NAMALWA (cell line): ENCODE measurements around the gene HTATIP2.
"Not testable (repeated sequence)": the region's sequence is repeated elsewhere in the genome, so short reads cannot be mapped to it uniquely, and the experiment has no call there.

Experiments used
- DNase-seq: peaks from one replicate; pipeline ENCODE4 v3.0.0-alpha.2; 2015; ENCODE audit warnings: low spot score

HTATIP2 gene

DNA sequence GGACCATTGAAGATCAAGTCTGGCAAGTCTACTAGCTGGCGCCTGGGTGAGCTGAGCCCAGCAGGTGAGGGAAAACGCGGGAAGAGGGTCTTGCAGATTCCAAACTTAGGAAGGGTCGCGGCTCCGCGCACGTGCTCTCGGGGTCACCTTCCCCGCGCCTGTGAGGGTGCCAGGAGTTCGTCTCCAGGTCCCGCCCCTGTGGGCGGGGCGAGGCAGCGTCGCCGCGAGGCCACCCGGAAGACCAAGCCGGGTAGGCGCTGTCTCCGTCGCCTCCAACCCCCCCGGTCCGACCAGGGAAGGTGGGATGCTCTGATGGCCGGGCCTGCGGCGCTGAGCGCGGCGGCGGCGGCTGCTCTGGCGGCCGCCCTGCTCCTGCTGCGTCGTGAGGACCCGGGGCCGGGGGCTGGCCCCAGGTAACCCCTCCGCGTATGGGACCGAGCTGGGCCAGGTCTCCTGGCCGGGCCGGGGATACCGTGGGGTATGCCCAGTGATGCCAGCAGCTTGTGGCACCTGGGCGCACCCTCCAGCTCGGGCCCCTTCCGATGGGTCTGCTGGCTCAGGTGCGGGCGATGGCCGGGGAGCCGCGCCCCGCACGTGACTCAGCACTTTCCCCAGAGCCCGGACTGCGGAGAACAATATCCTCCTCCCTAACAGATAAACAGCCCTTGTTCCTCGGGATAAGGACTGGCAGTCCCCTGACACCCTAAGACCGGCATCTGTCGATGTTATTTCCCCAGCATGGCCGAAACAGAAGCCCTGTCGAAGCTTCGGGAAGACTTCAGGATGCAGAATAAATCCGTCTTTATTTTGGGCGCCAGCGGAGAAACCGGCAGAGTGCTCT lies at the start of gene HTATIP2:
Gene HTATIP2, plus strand, starts transcription at position 215 of the 841 bp plus-strand sequence. Its CDS starts 524 bp downstream, at position 739.
- peak; percentile 43 for DNase-seq

- no peak for DNase-seq
Observed at GRCh38 chr11:20315800-20316199, 47.7 kb upstream of the HTATIP2 start.

GRCh38 chr11:20321177-20321576 lies 42.3 kb upstream of the HTATIP2 start:
- no peak for DNase-seq

DNA sequence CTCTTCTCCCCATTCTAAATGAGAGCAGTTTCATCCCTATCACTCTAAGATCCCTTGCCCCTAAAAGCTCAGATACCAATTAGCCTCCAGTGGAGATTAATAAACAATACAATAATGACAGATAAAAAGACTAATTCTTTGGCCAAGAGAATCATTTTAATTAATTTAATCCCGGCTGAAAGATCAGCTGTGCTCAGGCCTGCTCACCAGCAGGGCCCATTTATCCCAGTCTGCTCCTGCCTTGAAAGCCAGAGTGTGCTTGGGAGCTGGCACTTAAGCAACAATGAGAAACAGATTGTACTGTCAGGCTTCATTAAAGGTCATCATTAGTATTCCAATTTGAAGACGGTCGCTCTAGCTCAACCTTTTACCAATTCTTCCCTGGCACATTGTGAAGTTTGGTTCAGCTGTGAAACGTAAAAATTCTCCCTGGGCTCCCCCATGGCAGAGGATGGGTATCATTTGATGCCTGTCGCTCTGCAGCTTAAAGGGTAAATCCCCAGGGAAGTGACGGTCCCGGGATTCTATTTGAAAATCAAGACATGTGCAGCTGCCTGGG lies 36.1 kb upstream of the HTATIP2 start:
- DNase-seq = no peak

DNA sequence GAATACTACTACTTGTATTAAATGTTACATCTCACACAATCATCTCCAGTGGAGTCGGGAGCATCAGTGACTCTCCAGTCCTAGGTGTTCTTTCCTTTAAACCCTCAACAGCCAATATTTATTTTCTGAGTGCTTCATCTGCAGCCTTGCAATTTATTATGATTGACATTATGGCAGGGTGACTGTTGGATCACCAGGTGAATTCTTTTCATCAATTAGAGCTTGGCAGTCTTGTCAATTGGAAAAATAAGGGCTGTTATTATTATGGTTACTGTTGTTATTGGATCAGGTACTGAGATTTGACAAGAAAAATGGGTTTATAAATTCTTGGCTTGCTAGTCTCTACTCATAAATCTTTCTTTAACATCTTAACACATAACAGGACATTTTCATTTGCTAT lies 27.5 kb upstream of the HTATIP2 start:
- no peak for DNase-seq

GRCh38 chr11:20337526-20338154 lies 25.9 kb upstream of the HTATIP2 start:
- peak; percentile 37 for DNase-seq

GRCh38 chr11:20342347-20343141 lies 21.0 kb upstream of the HTATIP2 start:
- no peak for DNase-seq

- DNase-seq = no peak
Observed at GRCh38 chr11:20351136-20351535, 12.4 kb upstream of the HTATIP2 start.

DNA sequence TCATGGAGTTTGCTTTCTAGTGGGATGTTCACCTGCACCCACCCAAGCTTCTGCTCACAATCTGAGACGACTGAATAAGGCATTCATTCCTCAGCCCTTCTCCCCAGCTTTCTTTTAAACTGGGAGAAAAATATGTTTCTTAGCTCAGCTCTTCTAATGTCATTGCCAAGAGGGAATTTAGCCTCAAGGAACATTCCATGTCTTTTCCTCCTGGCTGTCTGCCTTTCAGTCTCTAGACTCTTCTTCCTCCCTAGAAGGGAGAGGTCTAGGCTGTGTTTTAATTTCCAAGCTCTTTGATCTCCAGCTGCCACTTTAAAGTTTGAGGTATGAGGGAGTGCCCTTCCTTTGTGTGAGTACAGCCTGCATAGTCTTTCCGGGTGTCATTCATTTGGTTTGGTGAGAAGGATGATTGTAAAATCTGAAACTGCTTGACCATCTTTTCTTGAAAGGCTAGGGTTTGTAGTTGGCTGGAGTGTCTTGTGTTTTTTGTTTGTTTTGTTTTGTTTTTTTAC lies 11.7 kb upstream of the HTATIP2 start:
- no peak for DNase-seq

DNA sequence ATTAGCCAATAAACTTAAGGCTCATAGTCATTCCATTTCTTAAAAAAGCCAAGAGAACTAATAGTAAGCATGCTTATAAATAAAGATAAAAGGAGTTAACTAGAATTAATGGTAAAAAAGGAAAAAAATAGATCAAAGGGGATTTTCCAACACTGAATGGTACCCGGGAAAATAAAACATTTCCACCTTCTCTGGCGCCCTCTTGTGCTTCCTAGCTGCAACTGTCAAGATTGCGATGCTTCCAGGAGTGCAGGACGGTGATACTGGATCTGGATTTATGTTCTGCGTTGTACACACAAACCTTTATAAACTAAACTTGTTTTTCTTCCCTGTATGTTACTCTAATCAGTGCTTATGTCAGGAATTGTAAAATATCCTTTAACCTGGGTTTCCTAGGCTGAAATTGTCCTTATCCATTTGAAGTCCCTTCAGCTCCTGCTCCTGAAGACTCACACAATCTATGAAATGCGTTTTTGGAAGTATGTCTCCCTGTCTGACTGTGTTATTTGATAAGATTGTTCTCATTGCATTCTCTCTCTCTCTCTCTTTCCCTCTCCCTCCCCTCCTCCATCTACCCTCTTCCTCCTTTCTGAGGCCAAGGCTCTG lies 9.6 kb upstream of the HTATIP2 start:
- peak; percentile 52 for DNase-seq

DNA sequence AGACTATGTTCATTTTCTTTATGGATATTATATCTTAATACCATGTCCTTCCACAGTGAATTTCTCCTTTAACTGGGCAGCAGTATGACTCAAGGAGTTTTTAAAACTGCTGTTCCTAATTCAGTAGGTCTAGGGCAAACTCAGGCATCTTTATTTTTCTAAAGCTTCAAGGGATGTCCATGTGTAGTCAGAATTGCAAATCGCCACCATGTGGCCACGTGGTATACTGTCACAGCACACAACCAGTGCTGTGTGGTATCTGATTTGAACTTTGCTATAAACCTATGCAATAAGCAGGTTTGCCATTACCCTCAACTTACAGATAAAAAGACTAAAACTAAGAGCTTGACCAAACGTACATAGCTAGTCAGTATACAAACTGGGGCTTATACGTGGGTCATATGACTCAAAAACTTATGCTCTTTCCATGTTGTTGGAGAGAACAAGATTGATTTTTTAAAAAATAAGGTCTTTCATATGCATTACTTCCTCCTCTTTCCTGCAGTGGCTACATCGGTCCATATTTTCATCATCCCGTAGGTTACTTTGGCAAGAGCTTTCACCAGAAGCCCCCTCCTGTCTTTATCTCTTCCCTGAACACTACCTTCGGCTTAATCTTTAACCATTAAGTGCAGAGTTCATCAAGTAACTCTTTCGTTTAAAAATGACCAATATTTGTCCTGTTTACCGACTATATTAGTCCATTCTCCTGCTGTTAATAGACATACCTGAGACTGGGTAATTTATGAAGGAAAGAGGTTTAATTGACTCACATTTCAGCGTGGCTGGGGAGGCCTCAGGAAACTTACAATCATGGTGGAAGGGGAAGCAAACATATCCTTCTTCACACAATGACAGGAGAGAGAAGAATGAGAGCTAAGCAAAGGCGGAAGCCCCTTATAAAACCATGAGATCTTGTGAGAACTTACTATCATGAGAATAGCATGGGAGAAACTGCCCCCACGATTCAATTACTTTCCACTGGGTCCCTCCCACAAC lies 8.0 kb upstream of the HTATIP2 start:
- peak; percentile 71 for DNase-seq

DNA sequence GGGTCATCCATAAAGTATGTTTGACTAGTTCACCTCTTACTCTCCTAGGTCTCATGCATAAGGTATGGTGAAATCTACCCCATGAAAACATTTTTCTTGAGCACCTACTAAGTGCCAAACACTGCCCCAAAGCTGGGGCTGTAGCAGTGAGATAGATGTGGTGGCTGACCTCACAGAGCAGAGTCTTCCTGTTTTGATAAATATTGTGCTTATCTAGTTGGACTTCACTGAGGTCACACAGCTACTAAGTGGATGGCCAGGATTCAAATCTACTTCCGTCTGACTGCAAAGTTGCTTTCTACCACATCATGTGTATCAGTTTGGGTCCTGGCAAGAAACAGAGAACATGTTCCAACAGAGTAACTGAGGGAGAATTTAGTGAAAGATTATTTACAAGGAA lies 6.4 kb upstream of the HTATIP2 start:
- DNase-seq = no peak

DNA sequence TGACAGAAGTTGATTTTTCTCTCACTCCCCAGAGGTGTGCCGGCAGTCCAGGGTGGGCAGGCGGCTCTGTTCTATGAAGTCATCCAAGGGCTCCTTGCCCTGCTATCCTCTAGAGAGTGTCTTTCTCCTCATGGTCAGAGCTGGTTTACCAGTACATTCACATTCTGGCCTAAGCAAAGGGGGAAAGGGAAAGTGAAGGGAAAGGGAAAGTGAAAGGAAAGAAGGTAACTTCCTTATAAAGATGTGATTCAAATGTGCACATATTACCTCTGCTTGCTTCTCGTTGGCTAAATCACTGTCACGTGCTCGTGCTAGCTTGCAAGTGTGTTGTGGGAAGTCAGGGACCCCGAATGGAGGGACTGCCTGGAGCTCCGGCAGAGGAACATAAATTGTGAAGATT lies 2.9 kb upstream of the HTATIP2 start:
- DNase-seq = peak; percentile 55

- no peak for DNase-seq
Observed at GRCh38 chr11:20362481-20362880, 1.0 kb upstream of the HTATIP2 start.

GRCh38 chr11:20363149-20363499 lies 390 bp upstream of the HTATIP2 start:
- no peak for DNase-seq

DNA sequence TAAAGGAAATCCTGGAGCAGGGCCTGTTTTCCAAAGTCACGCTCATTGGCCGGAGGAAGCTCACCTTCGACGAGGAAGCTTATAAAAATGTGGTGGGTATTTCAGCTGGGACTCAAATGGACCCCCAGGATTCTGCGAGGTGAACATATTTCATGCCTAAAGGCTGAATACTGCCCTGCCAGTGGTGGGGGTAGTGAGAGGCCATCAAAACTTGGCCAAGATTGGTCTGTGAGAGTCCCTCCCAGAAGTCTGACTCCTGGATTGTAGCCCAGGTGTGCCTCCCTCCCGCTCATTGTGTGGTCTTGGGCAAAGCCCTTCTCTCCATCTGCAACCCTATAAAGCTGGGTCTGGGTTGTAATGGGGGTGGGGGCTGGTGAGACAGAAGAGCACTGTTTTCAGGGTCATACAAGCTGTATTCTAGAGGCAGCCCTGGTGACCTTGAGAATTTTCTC lies 853 bp downstream of the HTATIP2 start:
- no peak for DNase-seq

DNA sequence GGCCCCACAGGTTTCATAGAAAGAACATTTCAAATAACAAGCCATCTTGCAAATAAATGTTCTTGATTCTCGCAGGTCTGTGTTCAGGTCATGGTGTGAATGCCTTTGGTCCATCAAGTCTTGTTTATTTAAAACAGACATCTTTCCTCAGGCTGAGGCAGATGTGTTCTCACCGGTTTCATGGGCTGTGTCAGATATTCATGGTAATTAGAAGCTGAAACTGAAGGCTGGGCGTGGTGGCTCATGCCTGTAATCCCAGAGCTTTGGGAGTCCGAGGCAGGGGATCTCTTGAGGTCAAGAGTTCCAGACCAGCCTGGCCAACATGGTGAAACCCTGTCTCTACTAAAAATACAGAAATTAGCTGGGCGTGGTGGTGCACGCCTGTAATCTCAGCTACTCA lies 2.0 kb downstream of the HTATIP2 start:
- not testable (repeated sequence) for DNase-seq

GRCh38 chr11:20367313-20367948 lies 3.9 kb downstream of the HTATIP2 start:
- no peak for DNase-seq

DNA sequence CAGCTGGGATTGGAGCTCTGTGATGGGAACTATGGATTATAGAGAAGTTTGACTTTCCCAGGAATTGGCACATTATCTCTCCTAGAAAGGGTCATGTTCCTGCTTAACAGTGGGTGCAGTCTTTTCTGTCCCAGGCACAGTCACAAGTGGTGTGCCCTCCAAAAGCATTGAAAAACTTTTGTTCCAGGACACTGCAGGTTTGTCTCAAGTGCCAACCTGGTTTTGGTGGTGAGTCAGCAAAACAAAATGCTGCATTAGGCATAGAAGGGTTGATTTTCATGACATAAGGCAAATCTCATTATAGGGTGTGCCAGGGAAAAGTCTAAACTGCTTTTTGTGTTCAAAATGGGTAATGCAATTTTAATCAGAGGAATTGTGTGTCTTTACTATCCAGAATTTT lies 4.9 kb downstream of the HTATIP2 start:
- no peak for DNase-seq

- no peak for DNase-seq
Observed at GRCh38 chr11:20369826-20370225, 6.3 kb downstream of the HTATIP2 start.
